Erythroblast (primary cell): Measurements from ENCODE around the gene BMAL2.

ENCODE experiments used
- GATA1 ChIP-seq: IDR thresholded peaks from 2 replicates; pipeline ENCODE4 v1.6.1; 2011; ENCODE audit warnings: low read depth, mild to moderate bottlenecking, control low read depth, low read length, moderate library complexity
- POLR2A ChIP-seq: IDR thresholded peaks from 2 replicates; pipeline ENCODE4 v1.6.1; 2011; ENCODE audit warnings: mild to moderate bottlenecking, low read length

DNA sequence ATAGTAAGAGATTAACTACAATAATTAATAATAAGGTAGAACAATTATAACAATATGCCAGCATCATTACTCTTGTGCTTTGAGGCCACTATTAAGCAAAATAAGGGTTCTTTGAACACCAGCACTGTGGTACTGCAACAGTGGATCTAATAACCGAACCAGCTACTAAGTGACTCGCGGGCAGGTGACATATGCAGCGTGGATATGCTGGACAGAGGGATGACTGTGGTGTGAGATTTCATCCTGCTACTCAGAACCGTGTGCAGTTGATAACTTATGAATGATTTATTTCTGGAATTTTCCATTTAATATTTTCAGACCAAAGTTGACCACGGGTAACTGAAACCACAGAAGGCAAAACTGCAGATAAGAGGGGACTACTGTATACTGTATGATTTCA lies 34.4 kb downstream of the BMAL2 start:
- no peak for TF ChIP-seq POLR2A
- no peak for TF ChIP-seq GATA1
